Measurements from ENCODE around the gene TCN2. TPM values are rescaled to one million over a fixed set of nuclear protein-coding genes. Genes with fewer than 3 reads are reported as not detected.
"Not testable (repeated sequence)": the region's sequence is repeated elsewhere in the genome, so short reads cannot be mapped to it uniquely, and the experiment has no call there.

The TCN2 gene
- total and polyA plus RNA-seq, 2 of the 4 experiments (the other 2 are of a cell fraction) = 1.3 to 3.6 TPM

DNA sequence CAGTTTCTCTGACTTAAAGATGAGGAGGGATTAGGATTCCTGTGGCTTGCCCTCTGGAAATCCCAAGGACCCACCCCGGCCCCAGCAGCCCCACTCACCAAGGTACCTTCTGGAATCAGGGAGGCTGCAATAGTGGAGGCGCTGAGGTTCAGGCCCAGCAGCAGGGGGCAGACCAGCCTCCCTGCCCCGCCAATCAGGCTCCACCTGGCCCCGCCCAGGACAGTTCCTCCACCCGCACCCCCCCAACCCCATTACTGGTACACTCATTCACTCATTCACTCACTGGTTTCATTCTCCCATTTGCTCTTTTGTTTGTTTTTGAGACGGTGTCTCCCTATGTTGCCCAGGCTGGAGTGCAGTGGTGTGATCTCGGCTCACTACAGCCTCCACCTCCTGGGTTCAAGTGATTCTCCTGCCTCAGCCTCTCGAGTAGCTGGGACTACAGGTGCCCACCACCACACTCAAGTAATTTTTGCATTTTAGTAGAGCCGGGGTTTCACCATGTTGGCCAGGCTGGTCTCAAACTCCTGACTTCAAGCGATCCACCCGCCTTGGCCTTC is 46.3 kb upstream of the TCN2 start:
- H2AK9ac ChIP-seq (replicated peaks; ENCODE audit: low read depth, low read length, poor library complexity); H3K56ac ChIP-seq (ENCODE audit: extremely low read depth, insufficient read depth, low read length); H3K36me3 ChIP-seq (ENCODE audit: control insufficient read depth, insufficient read depth, low read length); ATAC-seq (ENCODE audit: low read depth); H3K4me2 ChIP-seq (ENCODE audit: low read depth, low read length); H3K9ac ChIP-seq (ENCODE audit: low read depth, low read length); BruUV-seq (replicated peaks); H3K9me1 ChIP-seq (ENCODE audit: insufficient read depth, low read length); H3K14ac ChIP-seq (replicated peaks; ENCODE audit: low read depth, low read length); in situ Hi-C loops (cut with MboI; ENCODE audit: low sequenced_read_pairs); H2BK15ac ChIP-seq (ENCODE audit: low read depth, low read length); H4K8ac ChIP-seq (ENCODE audit: low read depth in 2 of 2, low read length in 2 of 2); H3K79me1 ChIP-seq (ENCODE audit: low read depth in 1 of 2, low read length in 2 of 2); H3K4ac ChIP-seq (ENCODE audit: low read depth, low read length); H4K5ac ChIP-seq (ENCODE audit: low read depth, low read length); CTCF ChIA-PET; H2AFZ ChIP-seq (replicated peaks; ENCODE audit: low read length, poor library complexity); POLR2A ChIA-PET (ENCODE audit: unreplicated experiment); H3K18ac ChIP-seq (ENCODE audit: low read depth, low read length); dilution Hi-C loops (cut with HindIII; ENCODE audit: low sequenced_read_pairs, unreplicated experiment); H2BK5ac ChIP-seq (ENCODE audit: low read depth, low read length, poor library complexity, severe bottlenecking); DNase-seq; H3K4me1 ChIP-seq (ENCODE audit: control insufficient read depth, insufficient read depth, low read length); H4K91ac ChIP-seq (ENCODE audit: insufficient read depth, low read depth, low read length); H2AK5ac ChIP-seq (ENCODE audit: low read depth, low read length); H3K4me3 ChIP-seq (ENCODE audit: insufficient read depth, low read depth, low read length); H2BK120ac ChIP-seq (ENCODE audit: low read depth, low read length); intact Hi-C loops (cut with micrococcal nuclease); H3K23ac ChIP-seq (ENCODE audit: low read depth, low read length); H3K9me3 ChIP-seq (ENCODE audit: control insufficient read depth, insufficient read depth, low read length); H3K27ac ChIP-seq (ENCODE audit: insufficient read depth, low read length); H2BK20ac ChIP-seq (ENCODE audit: low read depth, low read length); H4K20me1 ChIP-seq (ENCODE audit: insufficient read depth, low read length): not testable (repeated sequence)
- peaks cover 29% of the 10 kb centered on the region for H3K27me3 ChIP-seq (ENCODE audit: control insufficient read depth, insufficient read depth, low read length)
- 66% methylated on average over 6 of the region's 11 CpGs; no CpG with 5 or more reads in 1 of the 2 experiments for WGBS, 2 experiments (ENCODE audit: extremely low coverage in 2 of 2, insufficient read length in 1 of 2)
